GM12874 (cell line): Measurements from ENCODE around the gene MAP3K1.

Experiments
- TF ChIP-seq, protein P1 (sequence below): IDR thresholded peaks from 2 replicates; pipeline ENCODE4 v1.5.1; 2011; ENCODE audit warnings: low read depth, mild to moderate bottlenecking, control low read depth, low read length, moderate library complexity; ENCODE audit not compliant: insufficient read depth

The MAP3K1 gene

DNA sequence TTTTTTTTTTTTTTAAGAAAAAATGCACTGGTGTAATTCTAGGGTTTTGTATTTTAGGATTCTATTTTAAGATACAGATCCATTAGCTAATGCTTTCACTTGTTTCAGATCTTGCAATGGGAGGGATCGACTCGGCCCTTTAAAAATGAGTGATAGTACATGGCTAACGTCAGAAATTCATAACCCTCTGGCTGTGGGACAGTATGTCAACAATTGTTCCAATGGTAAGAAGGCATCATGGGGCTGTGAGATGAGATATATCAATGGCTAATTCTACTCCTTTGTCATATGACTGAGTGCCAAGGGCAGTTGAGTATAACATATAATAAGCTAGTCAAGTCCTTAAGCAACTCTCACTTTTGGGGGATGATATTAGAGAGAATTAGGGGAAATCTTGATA lies 98.4 kb downstream of the MAP3K1 start:
- TF ChIP-seq, protein P1, sequence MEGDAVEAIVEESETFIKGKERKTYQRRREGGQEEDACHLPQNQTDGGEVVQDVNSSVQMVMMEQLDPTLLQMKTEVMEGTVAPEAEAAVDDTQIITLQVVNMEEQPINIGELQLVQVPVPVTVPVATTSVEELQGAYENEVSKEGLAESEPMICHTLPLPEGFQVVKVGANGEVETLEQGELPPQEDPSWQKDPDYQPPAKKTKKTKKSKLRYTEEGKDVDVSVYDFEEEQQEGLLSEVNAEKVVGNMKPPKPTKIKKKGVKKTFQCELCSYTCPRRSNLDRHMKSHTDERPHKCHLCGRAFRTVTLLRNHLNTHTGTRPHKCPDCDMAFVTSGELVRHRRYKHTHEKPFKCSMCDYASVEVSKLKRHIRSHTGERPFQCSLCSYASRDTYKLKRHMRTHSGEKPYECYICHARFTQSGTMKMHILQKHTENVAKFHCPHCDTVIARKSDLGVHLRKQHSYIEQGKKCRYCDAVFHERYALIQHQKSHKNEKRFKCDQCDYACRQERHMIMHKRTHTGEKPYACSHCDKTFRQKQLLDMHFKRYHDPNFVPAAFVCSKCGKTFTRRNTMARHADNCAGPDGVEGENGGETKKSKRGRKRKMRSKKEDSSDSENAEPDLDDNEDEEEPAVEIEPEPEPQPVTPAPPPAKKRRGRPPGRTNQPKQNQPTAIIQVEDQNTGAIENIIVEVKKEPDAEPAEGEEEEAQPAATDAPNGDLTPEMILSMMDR, result no peak

- TF ChIP-seq, protein P1, result no peak
Observed at GRCh38 chr5:56914678-56915077, 99.3 kb downstream of the MAP3K1 start.

- TF ChIP-seq, protein P1, result no peak
Observed at GRCh38 chr5:56917534-56917933, 102.2 kb downstream of the MAP3K1 start.

- TF ChIP-seq, protein P1, result no peak
Observed at GRCh38 chr5:56918054-56918453, 102.7 kb downstream of the MAP3K1 start.

DNA sequence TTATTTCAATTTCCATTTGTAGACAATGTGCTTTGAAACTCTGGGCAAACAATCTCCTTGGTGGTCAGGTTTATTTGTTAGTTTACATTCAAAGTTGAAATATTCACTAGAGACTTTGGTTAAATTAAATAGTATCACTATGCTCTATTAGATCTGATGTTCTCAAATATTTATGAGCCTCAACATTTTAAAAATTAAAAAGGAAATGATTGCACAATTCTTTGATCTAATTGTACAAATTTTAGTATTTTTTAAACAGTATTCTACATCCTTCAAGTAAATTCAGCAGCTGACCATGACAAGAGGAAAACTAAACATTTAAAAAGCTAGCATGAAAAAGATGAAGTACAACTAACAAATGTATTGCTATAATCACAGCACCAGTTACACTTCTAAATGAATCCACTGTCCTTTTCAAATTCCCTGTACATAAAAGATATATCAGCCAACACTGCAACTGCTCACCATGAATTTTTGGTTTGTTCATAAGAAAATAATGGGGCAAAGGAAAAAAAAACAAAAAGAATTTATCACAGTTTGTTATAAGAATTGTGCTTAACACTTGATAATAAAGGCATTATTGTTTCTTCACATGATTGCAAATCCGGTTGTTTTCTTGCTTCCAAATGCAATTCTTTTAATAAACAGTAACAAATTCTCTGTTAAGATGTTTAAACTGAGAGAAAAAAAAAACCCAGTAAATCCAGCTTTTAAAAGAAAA lies 104.8 kb downstream of the MAP3K1 start:
- TF ChIP-seq, protein P1, result no peak

DNA sequence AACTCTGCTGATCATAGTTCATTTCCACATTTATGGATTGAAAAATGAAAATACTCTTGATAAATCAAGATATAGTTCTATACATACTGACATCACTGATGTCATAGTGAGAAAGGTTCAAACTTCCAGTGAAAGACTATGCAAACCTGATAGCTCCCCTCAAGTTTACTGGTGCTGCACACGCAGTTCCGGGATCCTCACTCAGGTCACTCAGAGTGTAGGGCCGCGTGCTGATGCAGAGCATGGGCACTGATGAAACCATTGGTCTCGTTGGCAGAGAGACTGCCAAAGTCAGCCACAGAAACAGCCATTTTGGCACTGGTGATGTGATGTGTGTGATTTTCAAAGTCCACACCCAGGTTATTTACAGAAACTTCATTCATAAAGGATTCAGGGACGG lies 107.6 kb downstream of the MAP3K1 start:
- TF ChIP-seq, protein P1, result no peak

- TF ChIP-seq, protein P1, result no peak
Observed at GRCh38 chr5:56934325-56934724, 119.0 kb downstream of the MAP3K1 start.

DNA sequence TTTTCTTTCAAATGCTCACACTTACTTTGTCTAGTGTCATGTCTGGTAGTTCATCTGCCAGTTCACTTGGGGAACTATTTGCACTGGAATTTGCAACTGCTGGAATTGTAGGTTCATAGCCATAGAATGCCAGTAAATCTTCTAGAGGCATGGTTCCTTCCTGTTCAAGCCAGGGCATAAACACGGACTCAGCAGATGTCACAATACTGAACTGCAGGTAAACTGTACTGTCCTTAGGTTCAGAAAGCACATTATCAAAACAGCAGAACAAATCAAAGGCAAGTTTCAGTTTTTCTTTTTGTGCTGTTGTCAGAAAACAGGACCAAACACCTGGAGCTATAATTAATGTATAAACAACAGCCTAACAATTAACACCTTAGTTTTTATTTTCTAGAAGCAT lies 123.5 kb downstream of the MAP3K1 start:
- TF ChIP-seq, protein P1, result no peak
